H9 (cell line): ENCODE results near the gene FAM228B. TPM values are rescaled to one million over a fixed set of nuclear protein-coding genes. Genes with fewer than 3 reads are reported as not detected.
A peak's percentile ranks its signal among the peaks of the same experiment; 100 is the strongest.

Source experiments
- DNase-seq: peaks from one replicate; pipeline ENCODE4 v3.0.0-alpha.2; 2017
- H2AFZ ChIP-seq: one replicate; pipeline ENCODE4 v1.6.1; 2013; ENCODE audit warnings: mild to moderate bottlenecking, low read length, control low read depth, moderate library complexity
- H2AK5ac ChIP-seq: 2 replicates; pipeline ENCODE4 v1.6.1; 2013; ENCODE audit warnings: low read length, control low read depth, mixed read lengths; ENCODE audit not compliant: insufficient read length
- H2BK120ac ChIP-seq: one replicate; pipeline ENCODE4 v1.6.1; 2013; ENCODE audit warnings: low read depth, mild to moderate bottlenecking, low read length, control low read depth, inconsistent platforms; ENCODE audit not compliant: poor library complexity, severe bottlenecking
- H2BK12ac ChIP-seq: 2 replicates; pipeline ENCODE4 v1.6.1; 2013; ENCODE audit warnings: low read length, control low read depth, mixed read lengths, low read depth; ENCODE audit not compliant: insufficient read length
- H2BK15ac ChIP-seq: 2 replicates; pipeline ENCODE4 v1.6.1; 2013; ENCODE audit warnings: low read depth, low read length, control low read depth
- H2BK20ac ChIP-seq: one replicate; pipeline ENCODE4 v1.6.1; 2013; ENCODE audit warnings: low read depth, mild to moderate bottlenecking, low read length, control low read depth, inconsistent platforms; ENCODE audit not compliant: poor library complexity, severe bottlenecking
- H2BK5ac ChIP-seq: 2 replicates; pipeline ENCODE4 v1.6.1; 2013; ENCODE audit warnings: low read length, control low read depth, mixed read lengths; ENCODE audit not compliant: insufficient read length
- H3K14ac ChIP-seq: 2 replicates; pipeline ENCODE4 v1.6.1; 2013; ENCODE audit warnings: low read length, control low read depth; ENCODE audit not compliant: insufficient read depth
- H3K18ac ChIP-seq: 2 replicates; pipeline ENCODE4 v1.6.1; 2013; ENCODE audit warnings: low read depth, mild to moderate bottlenecking, mixed read lengths, low read length, control low read depth; ENCODE audit not compliant: insufficient read length
- H3K23ac ChIP-seq: 2 replicates; pipeline ENCODE4 v1.6.1; 2013; ENCODE audit warnings: low read length, control low read depth, mixed read lengths, low read depth; ENCODE audit not compliant: insufficient read length
- H3K23me2 ChIP-seq: 2 replicates; pipeline ENCODE4 v1.6.1; 2013; ENCODE audit warnings: low read depth, mild to moderate bottlenecking, mixed read lengths, low read length, control low read depth; ENCODE audit not compliant: insufficient read length, poor library complexity, severe bottlenecking
- H3K27ac ChIP-seq: 2 replicates; pipeline ENCODE4 v1.5.1; 2013; ENCODE audit warnings: low read length, control low read depth, mixed read lengths, low read depth; ENCODE audit not compliant: insufficient read length
- H3K27me3 ChIP-seq: 2 replicates; pipeline ENCODE4 v1.6.1; 2013; ENCODE audit warnings: low read length, control low read depth, inconsistent platforms; ENCODE audit not compliant: insufficient read depth
- H3K4ac ChIP-seq: 2 replicates; pipeline ENCODE4 v1.6.1; 2013; ENCODE audit warnings: low read depth, mild to moderate bottlenecking, control low read depth, inconsistent platforms, low read length, moderate library complexity
- H3K4me1 ChIP-seq: 2 replicates; pipeline ENCODE4 v1.6.1; 2013; ENCODE audit warnings: low read length, control low read depth, inconsistent platforms; ENCODE audit not compliant: insufficient read depth
- H3K4me2 ChIP-seq: 2 replicates; pipeline ENCODE4 v1.6.1; 2013; ENCODE audit warnings: low read length, control low read depth, mixed read lengths; ENCODE audit not compliant: insufficient read length, insufficient read depth
- H3K56ac ChIP-seq: 2 replicates; pipeline ENCODE4 v1.6.1; 2013; ENCODE audit warnings: low read depth, mild to moderate bottlenecking, mixed read lengths, low read length, control low read depth; ENCODE audit not compliant: insufficient read length
- H3K79me1 ChIP-seq: 2 replicates; pipeline ENCODE4 v1.6.1; 2013; ENCODE audit warnings: low read depth, mild to moderate bottlenecking, moderate library complexity, low read length, control low read depth, inconsistent platforms; ENCODE audit not compliant: insufficient read depth, poor library complexity, severe bottlenecking
- H3K79me2 ChIP-seq: 2 replicates; pipeline ENCODE4 v1.6.1; 2013; ENCODE audit warnings: low read length, control low read depth, inconsistent platforms; ENCODE audit not compliant: insufficient read depth
- H3K9ac ChIP-seq: 2 replicates; pipeline ENCODE4 v1.6.1; 2013; ENCODE audit warnings: low read length, control low read depth, mixed read lengths; ENCODE audit not compliant: insufficient read length; ENCODE audit errors: extremely low read depth
- H3K9me3 ChIP-seq: one replicate; pipeline ENCODE4 v1.6.1; 2013; ENCODE audit warnings: low read depth, low read length, inconsistent platforms; ENCODE audit not compliant: control insufficient read depth
- H3T11ph ChIP-seq: one replicate; pipeline ENCODE4 v1.6.1; 2013; ENCODE audit warnings: mild to moderate bottlenecking, low read length, control low read depth, inconsistent platforms
- H4K20me1 ChIP-seq: one replicate; pipeline ENCODE4 v1.6.1; 2013; ENCODE audit not compliant: control insufficient read depth, insufficient read length, insufficient read depth
- H4K5ac ChIP-seq: 2 replicates; pipeline ENCODE4 v1.6.1; 2013; ENCODE audit warnings: low read depth, mild to moderate bottlenecking, mixed read lengths, low read length, control low read depth; ENCODE audit not compliant: insufficient read length
- H4K8ac ChIP-seq: replicated peaks from 2 replicates; pipeline ENCODE4 v1.6.1; 2013; ENCODE audit warnings: low read length, control low read depth, mixed read lengths, low read depth; ENCODE audit not compliant: insufficient read length
- H4K91ac ChIP-seq: 2 replicates; pipeline ENCODE4 v1.6.1; 2013; ENCODE audit warnings: low read depth, mild to moderate bottlenecking, moderate library complexity, mixed read lengths, low read length, control low read depth; ENCODE audit not compliant: insufficient read length
- H3K27ac Mint-ChIP-seq, 3 experiments: 2 replicates in 2 of 3; 3 replicates in 1 of 3; pipeline ENCODE4 v1.8.0; 2020 to 2021; ENCODE audit warnings: mixed read lengths in 3 of 3, mild to moderate bottlenecking in 1 of 3, moderate library complexity in 1 of 3
- H3K27me3 Mint-ChIP-seq: 2 replicates; pipeline ENCODE4 v1.8.0; 2021; ENCODE audit warnings: low read depth, mild to moderate bottlenecking, moderate library complexity, mixed read lengths
- H3K36me3 Mint-ChIP-seq, 3 experiments: 2 replicates in 2 of 3; 3 replicates in 1 of 3; pipeline ENCODE4 v1.8.0; 2020 to 2021; ENCODE audit warnings: low read depth in 3 of 3, mixed read lengths in 3 of 3; ENCODE audit not compliant: insufficient read depth in 1 of 3
- H3K4me1 Mint-ChIP-seq, 2 experiments: 2 replicates each; pipeline ENCODE4 v1.8.0; 2020; ENCODE audit warnings: mixed read lengths in 2 of 2
- H3K4me3 Mint-ChIP-seq, 2 experiments: 2 replicates in 1 of 2; 3 replicates in 1 of 2; pipeline ENCODE4 v1.8.0; 2020 to 2021; ENCODE audit warnings: mild to moderate bottlenecking in 2 of 2, mixed read lengths in 2 of 2, moderate library complexity in 1 of 2
- H3K9me3 Mint-ChIP-seq, 2 experiments: 2 replicates in 1 of 2; 3 replicates in 1 of 2; pipeline ENCODE4 v1.8.0; 2020; ENCODE audit warnings: mild to moderate bottlenecking in 2 of 2, mixed read lengths in 2 of 2, moderate library complexity in 1 of 2
- CTCF ChIP-seq: fragments of 200-600 bp; sonication (generic); conservative IDR thresholded peaks from 3 replicates; pipeline ENCODE4 v1.8.0; 2021; ENCODE audit warnings: antibody characterized with exemption, mild to moderate bottlenecking
- WGBS: extraction: QIAGEN DNeasy Blood & Tissue Kit; methylation state at CpG from one replicate; pipeline ENCODE4 v1.1.7; 2013; ENCODE audit warnings: missing lambda C conversion rate, low lambda C conversion rate, mixed read lengths; ENCODE audit not compliant: insufficient read length; ENCODE audit errors: extremely low coverage; 5-methylcytosine and 5-hydroxymethylcytosine counted together
- total RNA-seq: library from RNA; stranded (reverse); gene quantifications from 2 replicates; pipeline ENCODE4 v1.2.1, GENCODE V29; 2021

FAM228B gene
- total RNA-seq, 1 experiment from 2014 or later, result 6.5 TPM

GRCh38 chr2:24083567-24084385, 39.5 kb upstream of the FAM228B start:
- peaks cover 14 to 19% of the 10 kb centered on the region in 2 experiments for H3K4me1 Mint-ChIP-seq
- Histone ChIP-seq H3K79me2 (no peaks in the 10 kb centered on the region), H2BK120ac (no peak overlapping the region), H3K4me1 (peaks cover 2% of the 10 kb centered on the region; the same call in 1 of the 2 replicates), H3K4ac (no peak overlapping the region), H2BK5ac (no peak overlapping the region), H3K27me3 (no peaks in the 10 kb centered on the region), H3K4me2 (peak overlapping the region; percentile 96), H3K27ac (peak overlapping the region; percentile 87), H3K9ac (peak overlapping the region; percentile 73), H2AFZ (no peak overlapping the region), H3K79me1 (no peaks in the 10 kb centered on the region), H3T11ph (no peak overlapping the region), H4K8ac (no peak overlapping the region), H3K14ac (peak overlapping the region; percentile 90), H2BK20ac (no peak overlapping the region), H3K23me2 (peaks cover 15% of the 10 kb centered on the region), H4K91ac (no peak overlapping the region), H2BK12ac (no peak overlapping the region), H3K23ac (no peak overlapping the region), H4K20me1 (peaks cover 2% of the 10 kb centered on the region), H3K9me3 (no peaks in the 10 kb centered on the region), H2AK5ac (no peak overlapping the region), H3K56ac (no peak overlapping the region), H4K5ac (no peak overlapping the region), H3K18ac (peak overlapping the region; percentile 91), H2BK15ac (no peak overlapping the region)
- WGBS, result no CpG with 5 or more reads among the region's 30 CpGs
- no peaks in the 10 kb centered on the region for H3K9me3 Mint-ChIP-seq
- peaks cover 12 to 39% (median 38%) of the 10 kb centered on the region in 3 experiments for H3K36me3 Mint-ChIP-seq
- H3K27me3 Mint-ChIP-seq, result no peaks in the 10 kb centered on the region
- TF ChIP-seq CTCF, result no peak
- H3K4me3 Mint-ChIP-seq, result peak overlapping the region; percentile 85 to 93
- peak overlapping the region; percentile 97 to 99 (median 99) for H3K27ac Mint-ChIP-seq
- DNase-seq, result peak; percentile 89
